GM12872 (cell line): ENCODE measurements around the gene MBTPS1.

Source experiments
- TF ChIP-seq, protein P1 (sequence below): IDR thresholded peaks from 3 replicates; pipeline ENCODE4 v1.5.1; 2011; ENCODE audit warnings: low read depth, mild to moderate bottlenecking, low read length, moderate library complexity; ENCODE audit not compliant: insufficient read depth

The MBTPS1 gene

DNA sequence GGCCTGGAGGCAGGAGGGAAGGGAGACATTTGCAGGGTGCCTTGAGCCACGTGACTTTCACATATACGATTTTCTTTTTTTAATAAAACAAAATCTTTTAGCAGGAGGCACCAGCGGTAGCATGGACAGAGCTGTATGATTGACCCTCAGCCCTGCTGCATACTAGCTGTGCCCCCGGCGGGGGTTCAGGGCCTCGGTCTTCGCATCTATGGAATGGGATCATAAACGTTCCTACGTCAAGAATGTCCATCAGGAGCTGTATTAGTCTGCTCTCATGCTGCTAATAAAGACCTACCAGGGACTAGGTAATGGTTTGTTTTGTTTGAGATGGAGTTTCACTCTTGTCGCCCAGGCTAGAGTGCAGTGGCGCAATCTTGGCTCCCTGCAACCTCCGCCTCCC lies 101.3 kb downstream of the MBTPS1 start:
- TF ChIP-seq, protein P1, sequence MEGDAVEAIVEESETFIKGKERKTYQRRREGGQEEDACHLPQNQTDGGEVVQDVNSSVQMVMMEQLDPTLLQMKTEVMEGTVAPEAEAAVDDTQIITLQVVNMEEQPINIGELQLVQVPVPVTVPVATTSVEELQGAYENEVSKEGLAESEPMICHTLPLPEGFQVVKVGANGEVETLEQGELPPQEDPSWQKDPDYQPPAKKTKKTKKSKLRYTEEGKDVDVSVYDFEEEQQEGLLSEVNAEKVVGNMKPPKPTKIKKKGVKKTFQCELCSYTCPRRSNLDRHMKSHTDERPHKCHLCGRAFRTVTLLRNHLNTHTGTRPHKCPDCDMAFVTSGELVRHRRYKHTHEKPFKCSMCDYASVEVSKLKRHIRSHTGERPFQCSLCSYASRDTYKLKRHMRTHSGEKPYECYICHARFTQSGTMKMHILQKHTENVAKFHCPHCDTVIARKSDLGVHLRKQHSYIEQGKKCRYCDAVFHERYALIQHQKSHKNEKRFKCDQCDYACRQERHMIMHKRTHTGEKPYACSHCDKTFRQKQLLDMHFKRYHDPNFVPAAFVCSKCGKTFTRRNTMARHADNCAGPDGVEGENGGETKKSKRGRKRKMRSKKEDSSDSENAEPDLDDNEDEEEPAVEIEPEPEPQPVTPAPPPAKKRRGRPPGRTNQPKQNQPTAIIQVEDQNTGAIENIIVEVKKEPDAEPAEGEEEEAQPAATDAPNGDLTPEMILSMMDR, result no peak

DNA sequence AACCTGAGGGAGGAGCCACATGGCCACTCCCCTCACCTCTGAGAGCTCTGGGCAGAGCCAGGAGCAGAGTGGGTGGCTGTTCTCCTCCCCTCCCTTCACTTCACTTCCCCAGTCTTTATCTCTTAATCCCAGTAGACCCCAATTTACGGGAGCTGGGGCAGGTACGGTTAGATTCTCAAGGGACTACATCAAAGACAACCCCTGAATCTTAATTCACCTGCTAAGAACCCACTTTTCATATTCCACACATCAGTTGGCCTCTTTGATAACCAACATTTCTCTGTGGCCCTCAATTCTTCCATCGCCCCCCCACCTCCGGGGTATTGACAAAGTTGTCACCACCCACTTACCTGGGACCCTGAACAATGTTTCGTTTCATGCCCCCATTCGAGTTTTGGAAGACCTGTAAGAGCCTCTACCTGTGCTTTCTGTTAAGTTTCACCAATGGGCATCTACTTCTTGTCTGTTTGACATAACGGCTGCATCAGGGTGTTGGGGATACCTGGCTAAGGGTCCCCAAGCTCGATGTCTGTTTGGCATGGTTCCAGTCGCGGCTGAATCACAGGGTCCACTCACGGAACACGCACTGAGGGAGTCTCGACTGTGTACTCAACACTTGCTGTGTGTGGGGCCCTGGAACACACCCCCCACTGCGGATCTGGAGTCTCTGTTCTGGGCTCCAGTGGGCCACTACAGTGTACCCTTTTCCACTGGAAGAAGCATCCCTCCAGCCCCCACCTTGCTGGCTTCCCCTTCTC lies 102.0 kb downstream of the MBTPS1 start:
- TF ChIP-seq, protein P1, result no peak

DNA sequence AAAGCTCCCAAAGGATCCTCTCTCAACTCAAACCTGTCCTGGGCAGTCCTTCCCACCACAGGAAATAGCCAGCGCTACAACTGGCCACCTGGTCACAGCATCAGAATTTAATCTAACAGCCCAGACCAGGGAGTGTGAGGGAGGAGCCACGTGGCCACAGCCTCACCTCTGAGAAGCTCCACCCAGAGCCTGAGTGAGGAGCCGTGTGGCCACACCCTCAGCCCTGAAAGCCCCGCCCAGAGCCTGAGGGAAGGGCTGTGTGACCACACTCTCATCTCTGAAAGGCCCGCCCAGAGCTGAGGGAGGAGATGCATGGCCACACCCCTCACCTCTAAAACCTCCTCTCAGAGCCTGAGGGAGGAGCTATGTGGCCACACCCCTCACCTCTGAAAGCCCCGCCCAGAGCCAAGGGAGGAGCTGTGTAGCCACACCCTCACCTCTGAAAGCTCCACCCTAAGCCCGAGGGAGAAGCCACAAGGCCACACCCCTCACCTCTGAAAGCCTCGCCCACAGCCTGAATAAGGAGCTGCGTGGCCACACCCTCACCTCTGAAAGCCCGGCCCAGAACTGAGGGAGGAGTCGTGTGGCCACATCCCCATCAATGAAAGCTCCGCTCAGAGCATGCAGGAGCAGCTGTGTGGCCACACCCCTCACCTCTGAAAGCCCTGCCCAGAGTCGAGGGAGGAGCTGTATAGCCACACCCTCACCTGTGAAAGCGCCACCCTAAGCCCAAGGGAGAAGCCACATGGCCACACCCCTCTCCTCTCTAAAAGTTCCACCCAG lies 102.8 kb downstream of the MBTPS1 start:
- TF ChIP-seq, protein P1, result no peak

DNA sequence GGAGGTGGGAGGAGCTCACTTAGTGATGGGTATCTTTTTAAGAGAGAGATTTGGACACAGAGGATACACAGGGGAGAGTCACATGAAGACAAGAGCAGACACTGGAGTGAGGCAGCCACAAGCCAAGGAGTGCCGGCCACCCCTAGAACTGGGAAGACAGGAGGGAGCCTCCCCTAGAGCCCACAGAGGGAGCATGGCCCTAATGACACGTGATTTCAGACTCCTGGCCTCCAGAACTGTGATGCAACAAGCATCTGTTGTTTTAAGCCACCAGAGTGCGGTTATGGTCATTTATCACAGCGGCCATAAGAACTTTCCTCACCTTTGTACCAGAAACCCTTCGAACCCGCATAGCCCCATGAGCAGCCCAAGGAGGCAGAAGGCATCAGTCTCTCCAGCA lies 107.5 kb downstream of the MBTPS1 start:
- TF ChIP-seq, protein P1, result no peak

DNA sequence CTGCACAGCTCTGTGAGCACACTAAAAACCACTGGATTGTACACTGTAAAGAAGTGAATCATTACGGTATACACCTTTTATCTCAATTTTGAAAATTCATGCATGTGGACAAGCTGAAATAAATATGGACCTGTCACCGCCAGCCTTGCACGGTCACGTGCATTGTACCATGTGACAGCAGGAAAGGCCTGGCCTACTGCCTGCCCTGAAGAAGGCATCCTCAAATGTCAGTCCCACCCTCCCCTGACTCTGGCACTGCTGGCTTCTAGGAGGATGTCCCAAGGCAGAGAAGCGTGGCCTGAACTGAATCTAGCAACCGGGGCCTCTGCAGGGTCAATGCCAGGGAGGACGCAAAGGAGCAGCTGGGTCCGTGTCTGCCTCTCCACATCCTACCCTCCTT lies 108.8 kb downstream of the MBTPS1 start:
- TF ChIP-seq, protein P1, result no peak

DNA sequence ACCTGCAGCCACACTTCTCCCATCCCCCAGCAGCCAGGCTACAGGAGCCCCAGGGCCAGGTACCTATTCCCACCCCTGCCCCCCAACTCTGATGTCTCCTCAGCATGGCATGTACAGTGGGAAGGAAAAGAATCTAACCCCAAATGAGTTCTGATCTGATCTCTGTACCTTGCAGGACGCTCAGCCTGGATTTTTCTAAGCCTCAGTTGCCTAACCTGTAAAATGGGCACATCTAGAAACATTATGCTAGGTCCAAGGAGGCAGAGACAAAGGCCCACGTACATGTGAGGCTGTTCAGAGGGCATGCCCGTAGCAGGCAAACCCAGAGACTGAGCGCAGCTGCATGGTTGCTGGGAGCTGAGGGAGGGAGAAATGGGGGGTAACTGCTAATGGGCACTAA lies 109.2 kb downstream of the MBTPS1 start:
- TF ChIP-seq, protein P1, result no peak

DNA sequence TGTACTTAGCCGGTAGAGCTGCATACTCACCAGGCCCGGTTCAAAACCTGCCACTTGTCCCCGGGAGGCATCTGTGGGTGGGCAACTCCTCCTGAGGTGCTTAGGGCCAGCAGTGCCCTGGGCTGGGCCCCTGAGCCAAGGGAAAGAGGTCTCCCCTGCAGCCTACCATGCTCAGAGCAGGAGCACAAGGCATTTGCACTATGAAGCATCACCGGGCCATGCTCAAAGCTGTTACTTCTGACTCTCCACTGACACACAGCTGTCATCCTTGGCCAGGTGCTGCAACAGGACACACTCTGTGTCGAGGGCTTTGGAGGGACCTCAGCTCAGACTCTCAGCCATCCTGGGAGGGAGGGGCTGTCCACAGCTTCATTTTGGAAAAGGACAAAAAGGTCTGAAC lies 111.4 kb downstream of the MBTPS1 start:
- TF ChIP-seq, protein P1, result no peak
